Naive thymus-derived CD4-positive, alpha-beta T cell (primary cell): ENCODE results near the gene RAB28. TPM values are rescaled to one million over a fixed set of nuclear protein-coding genes. Genes with fewer than 3 reads are reported as not detected.

ENCODE experiments used
- ATAC-seq: fragments of 150-1000 bp; cut with Tn5 transposase; 2 replicates; pipeline ENCODE4 v1.10.0; 2021; ENCODE audit warnings: mild to moderate bottlenecking, moderate library complexity
- CTCF ChIA-PET: fragments of 350-600 bp; sonication (Branson Sonifier 250); formaldehyde crosslinking; loops from one replicate; lab custom pipeline; 2021; ENCODE audit warnings: antibody characterized with exemption; lab: Charles Lee
- POLR2A ChIA-PET: fragments of 350-600 bp; sonication (Branson Sonifier 250); formaldehyde crosslinking; loops from one replicate; lab custom pipeline; 2021; ENCODE audit warnings: antibody characterized with exemption, inconsistent platforms; lab: Charles Lee
- DNase-seq, 9 donors: peaks; one replicate each; pipeline versions ENCODE4 v3.0.0 to v3.0.0-alpha.2; 2020 to 2022; ENCODE audit warnings: mixed read lengths in 1 of 9
- H3K27ac ChIP-seq: one replicate; pipeline ENCODE4 v1.7.0; 2013; ENCODE audit warnings: mild to moderate bottlenecking, low read depth, low read length, moderate library complexity
- H3K27me3 ChIP-seq, 2 donors: one replicate each; pipeline ENCODE4 v1.7.0; 2013; ENCODE audit warnings: low read length in 2 of 2, mild to moderate bottlenecking in 2 of 2, moderate library complexity in 2 of 2; ENCODE audit not compliant: control insufficient read depth in 2 of 2, insufficient read depth in 2 of 2
- H3K36me3 ChIP-seq, 3 experiments: 1 replicate in 2 of 3; 2 replicates in 1 of 3; pipeline ENCODE4 v1.7.0; 2013; ENCODE audit warnings: low read length in 3 of 3, mild to moderate bottlenecking in 3 of 3, moderate library complexity in 1 of 3; ENCODE audit not compliant: insufficient read depth in 3 of 3, control insufficient read depth in 2 of 3
- H3K4me1 ChIP-seq, 2 donors: one replicate each; pipeline ENCODE4 v1.7.0; 2013; ENCODE audit warnings: low read length in 2 of 2, mild to moderate bottlenecking in 2 of 2, moderate library complexity in 1 of 2; ENCODE audit not compliant: control insufficient read depth in 2 of 2, insufficient read depth in 2 of 2
- H3K4me3 ChIP-seq: 2 replicates; pipeline ENCODE4 v1.7.0; 2013; ENCODE audit warnings: mild to moderate bottlenecking, low read length
- H3K9me3 ChIP-seq, 3 experiments: 1 replicate in 2 of 3; 2 replicates in 1 of 3; pipeline ENCODE4 v1.7.0; 2013; ENCODE audit warnings: low read length in 3 of 3; ENCODE audit not compliant: control insufficient read depth in 2 of 3
- H3K27ac Mint-ChIP-seq, 9 donors: one replicate each; pipeline ENCODE4 v1.8.0; 2020 to 2022; ENCODE audit warnings: mixed read lengths in 9 of 9, mild to moderate bottlenecking in 8 of 9, moderate library complexity in 5 of 9, inconsistent platforms in 2 of 9
- H3K27me3 Mint-ChIP-seq, 5 donors: one replicate each; pipeline ENCODE4 v1.8.0; 2021 to 2022; ENCODE audit warnings: mixed read lengths in 5 of 5, mild to moderate bottlenecking in 1 of 5
- H3K36me3 Mint-ChIP-seq, 5 donors: one replicate each; pipeline ENCODE4 v1.8.0; 2020 to 2022; ENCODE audit warnings: mixed read lengths in 5 of 5, mild to moderate bottlenecking in 3 of 5, inconsistent platforms in 1 of 5
- H3K4me1 Mint-ChIP-seq, 7 donors: one replicate each; pipeline ENCODE4 v1.8.0; 2020 to 2022; ENCODE audit warnings: mixed read lengths in 7 of 7, mild to moderate bottlenecking in 3 of 7, inconsistent platforms in 1 of 7
- H3K4me3 Mint-ChIP-seq, 10 donors: one replicate each; pipeline ENCODE4 v1.8.0; 2020 to 2022; ENCODE audit warnings: mild to moderate bottlenecking in 10 of 10, mixed read lengths in 10 of 10, moderate library complexity in 6 of 10, inconsistent platforms in 2 of 10
- H3K9me3 Mint-ChIP-seq, 11 donors: one replicate each; pipeline ENCODE4 v1.8.0; 2020 to 2022; ENCODE audit warnings: mixed read lengths in 11 of 11, mild to moderate bottlenecking in 4 of 11, inconsistent platforms in 1 of 11, moderate library complexity in 1 of 11
- intact Hi-C, 2 donors: fragments of 100-400 bp; cut with micrococcal nuclease; formaldehyde crosslinking; loops; one replicate each; pipeline ENCODE4 v1.15.1; 2023
- polyA plus RNA-seq, 2 donors: library from polyadenylated mRNA; unstranded; fragments of 300-500 nt; fragmentation: Illumina TruSeq; gene quantifications; one replicate each; pipeline ENCODE4 v1.2.3, GENCODE V29; 2021
- total RNA-seq, 6 experiments: library from RNA in 5 of 6; stranded (reverse) in 5 of 6; gene quantifications; 1 replicate in 5 of 6; 2 replicates in 1 of 6; pipeline ENCODE4 v1.2.3 and lab custom pipeline; 2021 to 2026

Gene RAB28
- total and polyA plus RNA-seq, 7 experiments from 2014 or later = 8.0 to 16.1 (median 14.0) TPM

- POLR2A ChIA-PET = no interaction called here
- Histone ChIP-seq H3K27ac (no peak overlapping the region), H3K9me3 (no peaks in the 10 kb centered on the region), H3K4me1 (no peaks in the 10 kb centered on the region), H3K27me3 (no peaks in the 10 kb centered on the region), H3K36me3 (peaks cover 0 to 4% (median 3%) of the 10 kb centered on the region in 3 experiments), H3K4me3 (no peak overlapping the region)
- peaks cover 0 to 2% (median 0%) of the 10 kb centered on the region in 11 donors for H3K9me3 Mint-ChIP-seq
- intact Hi-C loops = no loop called here
- ATAC-seq (no peak), DNase-seq (no peak)
- CTCF ChIA-PET = no interaction called here
- H3K27ac Mint-ChIP-seq = no peak overlapping the region
- peaks cover 0 to 25% (median 21%) of the 10 kb centered on the region in 5 donors for H3K36me3 Mint-ChIP-seq
- H3K4me3 Mint-ChIP-seq = no peak overlapping the region
- no peaks in the 10 kb centered on the region for H3K27me3 Mint-ChIP-seq
- peaks cover 0 to 7% (median 0%) of the 10 kb centered on the region in 7 donors for H3K4me1 Mint-ChIP-seq
Observed at GRCh38 chr4:13378973-13379759, 105.0 kb downstream of the RAB28 start.

- Mint-ChIP-seq H3K9me3 (no peaks in the 10 kb centered on the region), H3K4me1 (peaks cover 0 to 2% (median 0%) of the 10 kb centered on the region in 7 donors), H3K36me3 (peaks cover 0 to 51% (median 32%) of the 10 kb centered on the region in 5 donors), H3K27ac (no peak overlapping the region), H3K27me3 (no peaks in the 10 kb centered on the region), H3K4me3 (no peak overlapping the region)
- no peak overlapping the region for H3K27ac ChIP-seq
- POLR2A ChIA-PET = no interaction called here
- H3K4me3 ChIP-seq = no peak overlapping the region
- CTCF ChIA-PET = no interaction called here
- no peaks in the 10 kb centered on the region for H3K27me3 ChIP-seq
- intact Hi-C loops = loop anchor here in 1 of 2 donors (5.0 kb wide), 1 partner anchor 51 kb away; no protein-coding TSS in a partner anchor
- no peaks in the 10 kb centered on the region for H3K9me3 ChIP-seq
- H3K36me3 ChIP-seq = peaks cover 0 to 4% (median 0%) of the 10 kb centered on the region in 3 experiments
- ATAC-seq = no peak
- DNase-seq = no peak
- no peaks in the 10 kb centered on the region for H3K4me1 ChIP-seq
Observed at GRCh38 chr4:13371048-13371447, 113.1 kb downstream of the RAB28 start.

GRCh38 chr4:13368217-13368616 lies 115.9 kb downstream of the RAB28 start:
- no peaks in the 10 kb centered on the region for H3K27me3 Mint-ChIP-seq
- ChIA-PET POLR2A (no interaction called here), CTCF (no interaction called here)
- no peaks in the 10 kb centered on the region for H3K27me3 ChIP-seq
- peaks cover 0 to 1% (median 0%) of the 10 kb centered on the region in 11 donors for H3K9me3 Mint-ChIP-seq
- H3K9me3 ChIP-seq = no peaks in the 10 kb centered on the region
- H3K4me3 Mint-ChIP-seq = no peak overlapping the region
- H3K36me3 Mint-ChIP-seq = peaks cover 0 to 53% (median 39%) of the 10 kb centered on the region in 5 donors
- no peak overlapping the region for H3K27ac ChIP-seq
- ATAC-seq = no peak
- peaks cover 0 to 4% (median 0%) of the 10 kb centered on the region in 3 experiments for H3K36me3 ChIP-seq
- DNase-seq = no peak
- no peaks in the 10 kb centered on the region for H3K4me1 Mint-ChIP-seq
- H3K4me1 ChIP-seq = no peaks in the 10 kb centered on the region
- no peak overlapping the region for H3K27ac Mint-ChIP-seq
- H3K4me3 ChIP-seq = no peak overlapping the region
- intact Hi-C loops = no loop called here

GRCh38 chr4:13367691-13368090 lies 116.4 kb downstream of the RAB28 start:
- no peaks in the 10 kb centered on the region for H3K27me3 Mint-ChIP-seq
- H3K36me3 Mint-ChIP-seq = peaks cover 0 to 56% (median 39%) of the 10 kb centered on the region in 5 donors

GRCh38 chr4:13367244-13367643 lies 116.9 kb downstream of the RAB28 start:
- Histone ChIP-seq H3K4me3 (no peak overlapping the region), H3K27me3 (no peaks in the 10 kb centered on the region), H3K9me3 (no peaks in the 10 kb centered on the region), H3K36me3 (peaks cover 0 to 4% (median 0%) of the 10 kb centered on the region in 3 experiments), H3K4me1 (no peaks in the 10 kb centered on the region), H3K27ac (no peak overlapping the region)
- no peaks in the 10 kb centered on the region for H3K4me1 Mint-ChIP-seq
- DNase-seq (no peak), ATAC-seq (no peak)
- H3K4me3 Mint-ChIP-seq = no peak overlapping the region
- no peak overlapping the region for H3K27ac Mint-ChIP-seq
- peaks cover 0 to 56% (median 42%) of the 10 kb centered on the region in 5 donors for H3K36me3 Mint-ChIP-seq
- no peaks in the 10 kb centered on the region for H3K27me3 Mint-ChIP-seq
- ChIA-PET CTCF (no interaction called here), POLR2A (no interaction called here)
- intact Hi-C loops = no loop called here
- peaks cover 0 to 1% (median 0%) of the 10 kb centered on the region in 11 donors for H3K9me3 Mint-ChIP-seq

More at GRCh38 chr4:13367691-13368090, 116.4 kb downstream of the RAB28 start:
- Histone ChIP-seq H3K27me3 (no peaks in the 10 kb centered on the region), H3K36me3 (peaks cover 0 to 4% (median 0%) of the 10 kb centered on the region in 3 experiments), H3K4me3 (no peak overlapping the region), H3K4me1 (no peaks in the 10 kb centered on the region), H3K27ac (no peak overlapping the region), H3K9me3 (no peaks in the 10 kb centered on the region)
- Mint-ChIP-seq H3K4me3 (no peak overlapping the region), H3K4me1 (no peaks in the 10 kb centered on the region), H3K9me3 (peaks cover 0 to 1% (median 0%) of the 10 kb centered on the region in 11 donors), H3K27ac (no peak overlapping the region)
- ChIA-PET POLR2A (no interaction called here), CTCF (no interaction called here)
- no peak for DNase-seq
- no peak for ATAC-seq
- intact Hi-C loops = no loop called here

DNA sequence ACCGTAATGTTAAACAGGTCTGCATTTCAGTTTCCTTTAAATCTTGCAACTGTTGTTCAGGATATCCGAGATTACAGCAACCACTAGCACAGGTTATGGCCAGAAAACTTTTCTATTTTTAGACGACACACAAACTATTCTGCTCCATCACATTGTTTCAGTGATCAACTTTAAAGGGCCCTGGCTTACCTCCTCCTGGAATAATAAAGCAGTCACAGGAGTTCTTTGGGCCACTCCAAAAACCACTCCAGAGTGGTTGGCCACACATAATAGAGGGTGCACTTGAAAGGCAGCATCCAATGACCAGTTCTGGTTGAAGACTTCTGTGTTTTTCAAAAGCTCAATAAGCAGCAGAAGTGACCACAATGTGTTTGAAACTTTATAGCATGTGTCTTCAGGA lies 118.9 kb downstream of the RAB28 start:
- intact Hi-C loops = no loop called here
- CTCF ChIA-PET = no interaction called here

More for the DNA sequence above, 118.9 kb downstream of the RAB28 start:
- POLR2A ChIA-PET = no interaction called here
- no peak overlapping the region for H3K27ac ChIP-seq
- H3K4me3 ChIP-seq = no peak overlapping the region
- no peaks in the 10 kb centered on the region for H3K4me1 Mint-ChIP-seq
- H3K4me1 ChIP-seq = no peaks in the 10 kb centered on the region
- no peak overlapping the region for H3K27ac Mint-ChIP-seq
- ATAC-seq (no peak), DNase-seq (no peak)
- H3K27me3 ChIP-seq = no peaks in the 10 kb centered on the region
- H3K36me3 Mint-ChIP-seq = peaks cover 0 to 64% (median 50%) of the 10 kb centered on the region in 5 donors
- no peaks in the 10 kb centered on the region for H3K27me3 Mint-ChIP-seq
- H3K36me3 ChIP-seq = peaks cover 0 to 4% (median 0%) of the 10 kb centered on the region in 3 experiments
- H3K4me3 Mint-ChIP-seq = no peak overlapping the region
- peaks cover 0 to 1% (median 0%) of the 10 kb centered on the region in 11 donors for H3K9me3 Mint-ChIP-seq
- H3K9me3 ChIP-seq = no peaks in the 10 kb centered on the region
